GM21447 (cell line): Measurements from ENCODE around the gene PIGK.
"Not testable (repeated sequence)": the region's sequence is repeated elsewhere in the genome, so short reads cannot be mapped to it uniquely, and the experiment has no call there.

Experiments used
- ATAC-seq: cut with Tn5 transposase; IDR thresholded peaks from one replicate; pipeline ENCODE4 v1.9.1; 2021; ENCODE audit not compliant: unreplicated experiment

The PIGK gene

DNA sequence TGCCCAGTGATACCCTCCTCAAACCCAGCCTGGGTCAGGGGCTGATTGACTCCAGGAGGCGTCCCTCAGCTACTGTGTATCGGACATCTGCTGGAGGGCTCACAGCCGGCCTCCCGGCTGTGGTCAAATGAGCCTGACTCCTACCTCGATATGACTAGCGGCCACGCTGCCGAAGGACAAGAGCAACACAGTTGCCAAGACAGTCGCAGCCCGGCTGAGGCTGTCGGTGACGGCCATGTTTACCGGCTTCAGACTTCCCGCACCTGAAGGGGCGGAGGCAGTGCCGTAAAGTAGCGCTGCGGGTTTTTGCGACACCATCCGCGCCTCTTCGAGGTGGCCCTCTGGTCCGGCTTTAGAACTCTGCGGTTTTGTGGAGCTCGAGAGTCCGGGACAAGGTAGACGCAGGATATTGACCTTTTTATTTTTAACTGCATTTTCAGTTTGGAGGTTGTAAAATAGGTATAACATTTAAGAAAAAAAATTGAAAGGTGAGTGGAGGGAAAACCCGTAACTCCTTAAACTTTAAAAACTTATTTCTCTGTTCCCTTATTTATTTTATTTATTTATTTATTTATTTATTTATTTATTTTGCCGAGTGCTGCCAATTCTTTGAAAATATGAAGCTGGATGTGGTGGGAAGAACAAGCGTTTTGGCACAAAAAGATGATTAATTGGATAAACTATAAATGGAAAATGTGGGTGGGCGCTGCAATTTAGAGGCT is at the start of gene PIGK:
Gene PIGK, minus strand, starts transcription at position 265 of the 722 bp plus-strand sequence. Its CDS starts 28 bp downstream, at position 237.
- peak; percentile 96 for ATAC-seq

GRCh38 chr1:77267035-77267434 is 47.8 kb upstream of the PIGK start:
- no peak for ATAC-seq

DNA sequence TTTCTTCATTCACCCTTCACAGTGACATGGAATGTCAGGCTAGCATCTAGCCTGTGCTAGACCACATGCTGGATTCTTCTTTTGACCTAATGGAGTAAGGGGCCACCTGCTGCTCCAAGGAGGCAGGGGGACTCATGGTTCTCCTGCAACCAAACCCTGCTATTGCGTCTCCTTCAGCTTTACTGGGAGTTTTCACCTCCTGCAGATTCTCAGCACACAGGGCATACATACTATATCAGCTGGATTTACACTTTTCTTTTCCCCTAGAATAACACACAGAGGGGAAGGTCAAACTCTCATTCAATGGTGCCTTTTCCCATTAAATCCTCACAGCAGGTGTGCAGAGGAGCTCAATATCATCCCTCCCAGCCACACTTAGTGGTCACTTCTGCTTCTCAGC is 46.0 kb upstream of the PIGK start:
- ATAC-seq, result no peak

DNA sequence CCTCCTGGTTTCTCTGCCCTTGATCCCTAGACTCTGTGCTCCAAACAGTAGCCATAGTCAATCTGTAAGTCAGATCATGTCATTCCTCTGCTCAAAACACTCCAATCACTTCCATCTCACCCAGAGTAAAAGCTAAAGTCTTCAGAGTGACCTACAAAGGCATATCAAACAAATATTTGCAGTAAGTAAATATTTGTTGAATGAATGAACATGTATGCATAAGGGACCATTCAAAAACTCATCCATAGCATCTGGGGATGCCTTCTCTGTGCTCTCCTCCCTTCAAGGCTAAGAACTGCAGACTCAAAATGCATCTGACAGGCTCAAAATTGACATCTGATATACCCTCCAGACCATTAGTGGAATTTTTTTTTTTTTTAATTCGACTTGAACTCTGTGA is 44.5 kb upstream of the PIGK start:
- ATAC-seq, result no peak

GRCh38 chr1:77253211-77253610 is 34.0 kb upstream of the PIGK start:
- no peak for ATAC-seq

- no peak for ATAC-seq
These were observed 30.9 kb upstream of the PIGK start for GRCh38 chr1:77250126-77250525.

- no peak for ATAC-seq
These were observed 26.6 kb upstream of the PIGK start for GRCh38 chr1:77245830-77246229.

DNA sequence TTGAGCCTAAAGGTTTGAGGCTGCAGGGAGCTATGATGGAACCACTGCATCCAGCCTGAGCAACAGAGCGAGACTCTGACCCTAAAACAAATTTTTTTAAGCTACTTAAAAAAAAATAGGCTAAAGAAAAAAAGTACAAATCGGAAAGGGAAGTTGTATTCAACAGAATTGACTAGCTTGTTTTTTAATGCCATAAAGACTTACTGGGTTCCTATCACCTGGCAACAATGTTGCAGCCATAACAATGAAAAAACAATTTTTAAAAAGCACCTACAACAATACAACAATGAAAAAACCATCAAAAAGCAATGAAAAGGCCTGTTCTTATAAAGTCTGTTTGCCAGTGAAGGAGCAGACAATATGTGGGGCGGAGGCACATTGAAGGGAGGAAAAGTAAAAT is 20.1 kb upstream of the PIGK start:
- ATAC-seq, result no peak

DNA sequence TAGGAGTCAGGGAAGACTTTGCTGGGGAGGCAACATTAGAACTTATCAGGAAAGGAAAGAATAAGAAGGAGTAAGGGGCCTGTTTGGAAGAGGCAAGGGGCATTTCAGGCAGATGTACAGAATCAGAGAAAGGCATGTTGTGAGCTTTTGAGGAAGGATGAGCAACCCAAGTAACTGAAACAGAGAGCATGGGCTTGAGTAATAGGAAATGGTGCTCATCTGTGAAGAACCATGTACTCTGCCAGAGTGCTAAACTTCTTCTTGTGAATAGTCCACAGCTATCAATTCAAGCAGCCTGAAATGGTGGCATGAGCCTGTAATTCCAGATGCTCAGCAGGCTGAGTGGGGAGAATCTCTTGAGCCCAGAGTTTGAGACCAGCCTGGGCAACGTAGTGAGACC is 19.2 kb upstream of the PIGK start:
- ATAC-seq, result no peak

GRCh38 chr1:77234943-77235342 is 15.7 kb upstream of the PIGK start:
- ATAC-seq, result no peak

DNA sequence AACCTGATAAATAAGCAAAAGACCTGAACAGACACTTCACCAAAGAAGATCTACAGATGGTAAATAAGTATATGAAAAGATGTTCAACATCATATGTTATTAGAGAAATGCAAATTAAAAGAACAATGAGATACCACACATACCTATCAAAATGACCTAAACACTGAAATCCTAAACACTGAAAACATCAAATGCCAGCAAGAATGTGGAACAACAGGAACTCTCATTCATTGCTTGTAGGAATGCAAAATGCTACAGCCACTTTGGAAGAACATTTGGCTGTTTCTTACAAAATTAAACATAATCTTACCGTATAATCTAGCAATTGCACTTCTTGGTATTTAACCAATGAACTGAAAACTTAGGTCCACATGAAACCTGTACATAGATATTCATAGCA is 14.9 kb upstream of the PIGK start:
- ATAC-seq, result no peak

GRCh38 chr1:77232829-77233228 is 13.6 kb upstream of the PIGK start:
- ATAC-seq, result no peak

DNA sequence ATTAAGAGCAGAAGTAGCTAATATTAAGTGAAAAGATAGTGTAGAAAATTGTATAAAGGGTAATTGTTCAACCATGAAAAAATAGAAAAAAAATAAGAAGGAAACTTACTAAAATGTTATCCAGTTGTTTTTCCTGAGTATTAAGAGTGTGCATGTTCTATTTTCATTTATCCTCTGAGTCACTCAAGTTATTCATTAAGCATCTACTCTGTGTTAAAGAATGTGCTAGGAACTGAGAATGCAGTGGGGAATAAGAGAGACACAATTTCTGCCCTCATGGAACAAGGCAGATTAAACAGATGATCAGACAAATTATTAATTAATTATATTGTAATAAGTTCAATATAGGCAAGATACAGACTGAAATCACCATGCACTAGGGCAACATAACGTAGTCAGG is 10.8 kb upstream of the PIGK start:
- ATAC-seq, result no peak

DNA sequence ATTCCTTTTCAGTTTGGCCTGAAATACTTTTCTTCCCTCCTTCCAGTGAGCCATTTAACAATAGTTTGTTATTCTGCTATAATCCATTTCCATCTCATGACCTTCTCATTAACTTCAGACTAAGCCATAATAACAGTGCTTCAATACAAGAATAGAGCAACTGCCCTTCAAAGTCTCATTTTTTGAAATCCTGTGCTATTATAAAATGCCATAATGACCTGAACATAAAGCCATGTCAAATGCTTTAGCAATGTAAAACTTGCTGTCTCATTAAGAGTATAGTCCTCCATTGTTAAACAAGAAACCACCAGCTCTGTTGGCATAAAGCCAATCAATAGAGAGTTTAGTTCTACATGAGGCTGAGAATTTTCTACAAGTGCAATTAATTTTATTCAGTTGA is 9.6 kb upstream of the PIGK start:
- no peak for ATAC-seq

DNA sequence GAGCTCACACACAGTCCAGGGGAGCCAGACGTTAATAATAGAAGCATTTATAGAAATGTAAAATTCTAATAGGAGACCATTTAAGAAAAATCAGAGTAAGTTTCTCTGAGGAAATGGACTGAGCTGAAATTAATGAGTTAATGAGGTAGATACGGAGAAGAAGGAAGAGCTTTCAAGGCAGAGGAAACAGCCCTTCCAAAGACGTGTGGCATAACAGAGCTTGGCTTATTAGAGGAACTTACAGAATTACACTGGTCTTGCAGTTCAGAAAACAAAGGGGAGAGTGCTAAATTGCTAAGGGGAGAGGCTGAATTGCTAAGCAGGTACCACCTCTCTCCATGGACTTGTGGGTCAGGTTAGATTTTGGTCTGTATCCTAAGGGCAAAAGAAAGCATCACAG is 8.2 kb upstream of the PIGK start:
- ATAC-seq, result no peak

GRCh38 chr1:77222496-77222895 is 3.3 kb upstream of the PIGK start:
- ATAC-seq, result no peak

DNA sequence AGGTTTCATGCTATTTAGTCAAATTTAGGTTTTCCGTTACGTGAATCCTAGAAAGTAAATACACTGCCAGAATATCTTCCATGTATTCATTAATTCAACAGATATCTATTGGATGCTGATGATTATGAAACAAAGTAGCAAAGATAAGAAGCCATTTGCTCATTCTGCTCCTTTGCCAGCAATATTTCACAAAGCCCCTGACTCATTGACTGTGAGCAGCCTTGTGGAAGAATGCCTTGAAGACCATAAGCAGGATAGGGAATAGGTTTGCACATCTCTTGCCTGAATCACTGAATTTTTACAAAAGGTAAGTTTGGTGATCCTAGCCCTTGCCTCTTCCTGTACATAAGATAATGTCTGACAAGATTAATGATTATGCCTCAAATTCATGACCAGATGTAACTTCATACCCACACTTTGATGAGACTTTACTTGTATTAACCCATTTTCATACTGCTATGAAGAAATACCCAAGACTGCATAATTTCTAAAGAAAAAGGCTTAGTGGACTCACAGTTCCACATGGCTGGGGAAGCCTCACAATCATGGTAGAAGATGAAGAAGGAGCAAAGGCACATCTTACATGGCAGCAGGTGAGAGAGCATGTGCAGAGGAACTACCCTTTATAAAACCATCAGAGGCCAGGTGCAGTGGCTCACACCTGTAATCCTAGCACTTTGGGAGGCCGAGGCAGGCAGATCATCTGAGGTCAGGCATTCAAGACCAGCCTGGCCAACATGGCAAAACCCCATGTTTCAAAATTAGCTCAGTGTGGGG is 1.6 kb upstream of the PIGK start:
- ATAC-seq, result no peak

GRCh38 chr1:77218477-77219165 is 609 bp downstream of the PIGK start:
- ATAC-seq, result peak; percentile 37

GRCh38 chr1:77204043-77204442 is 15.2 kb downstream of the PIGK start:
- not testable (repeated sequence) for ATAC-seq

- ATAC-seq, result no peak
These were observed 16.5 kb downstream of the PIGK start for GRCh38 chr1:77202751-77203150.

DNA sequence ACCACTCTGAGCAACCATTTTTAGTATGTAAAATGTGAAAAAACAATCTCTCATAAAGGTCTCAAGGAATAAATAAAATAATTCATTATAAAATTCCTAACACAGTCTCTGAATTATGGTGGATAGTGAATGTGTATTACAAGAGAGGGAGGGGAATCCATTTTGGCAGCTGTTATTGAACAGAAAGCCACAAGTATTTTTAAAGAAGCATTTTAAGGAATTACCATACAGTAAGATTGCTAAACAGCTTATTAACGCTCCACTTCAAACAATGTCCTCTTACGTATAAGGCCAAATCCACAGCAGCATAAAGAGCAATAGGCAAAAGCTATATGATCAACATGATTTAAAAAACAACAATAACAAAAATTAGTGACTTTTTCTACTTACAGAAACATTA is 18.4 kb downstream of the PIGK start:
- no peak for ATAC-seq

- ATAC-seq, result no peak
These were observed 18.9 kb downstream of the PIGK start for GRCh38 chr1:77200293-77200692.
